Measurements from ENCODE around the gene SEMA6A. TPM values are rescaled to one million over a fixed set of nuclear protein-coding genes. Genes with fewer than 3 reads are reported as not detected.

SEMA6A gene
- total and polyA plus RNA-seq, 2 experiments from 2014 or later = 233 to 400 TPM

DNA sequence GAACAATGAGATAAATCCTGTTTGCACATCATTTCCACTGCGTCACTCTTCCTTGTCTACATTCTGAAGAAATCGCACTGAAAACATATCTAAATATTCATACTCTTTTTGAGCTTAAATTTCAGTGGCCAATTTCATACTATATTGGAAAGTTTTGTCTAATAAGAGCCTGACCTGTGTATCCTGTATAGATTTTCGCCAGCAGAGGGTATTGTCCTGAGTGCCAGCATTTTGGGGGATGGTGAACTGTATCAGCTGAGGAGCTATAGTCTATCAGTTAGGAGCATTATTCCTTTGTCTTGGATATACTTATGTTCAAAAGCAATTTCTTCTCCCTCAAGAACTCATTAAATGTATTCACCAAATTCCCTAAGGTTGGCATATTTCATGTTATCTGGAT is 102.3 kb downstream of the SEMA6A start (continued):
- TF ChIP-seq, protein P1, sequence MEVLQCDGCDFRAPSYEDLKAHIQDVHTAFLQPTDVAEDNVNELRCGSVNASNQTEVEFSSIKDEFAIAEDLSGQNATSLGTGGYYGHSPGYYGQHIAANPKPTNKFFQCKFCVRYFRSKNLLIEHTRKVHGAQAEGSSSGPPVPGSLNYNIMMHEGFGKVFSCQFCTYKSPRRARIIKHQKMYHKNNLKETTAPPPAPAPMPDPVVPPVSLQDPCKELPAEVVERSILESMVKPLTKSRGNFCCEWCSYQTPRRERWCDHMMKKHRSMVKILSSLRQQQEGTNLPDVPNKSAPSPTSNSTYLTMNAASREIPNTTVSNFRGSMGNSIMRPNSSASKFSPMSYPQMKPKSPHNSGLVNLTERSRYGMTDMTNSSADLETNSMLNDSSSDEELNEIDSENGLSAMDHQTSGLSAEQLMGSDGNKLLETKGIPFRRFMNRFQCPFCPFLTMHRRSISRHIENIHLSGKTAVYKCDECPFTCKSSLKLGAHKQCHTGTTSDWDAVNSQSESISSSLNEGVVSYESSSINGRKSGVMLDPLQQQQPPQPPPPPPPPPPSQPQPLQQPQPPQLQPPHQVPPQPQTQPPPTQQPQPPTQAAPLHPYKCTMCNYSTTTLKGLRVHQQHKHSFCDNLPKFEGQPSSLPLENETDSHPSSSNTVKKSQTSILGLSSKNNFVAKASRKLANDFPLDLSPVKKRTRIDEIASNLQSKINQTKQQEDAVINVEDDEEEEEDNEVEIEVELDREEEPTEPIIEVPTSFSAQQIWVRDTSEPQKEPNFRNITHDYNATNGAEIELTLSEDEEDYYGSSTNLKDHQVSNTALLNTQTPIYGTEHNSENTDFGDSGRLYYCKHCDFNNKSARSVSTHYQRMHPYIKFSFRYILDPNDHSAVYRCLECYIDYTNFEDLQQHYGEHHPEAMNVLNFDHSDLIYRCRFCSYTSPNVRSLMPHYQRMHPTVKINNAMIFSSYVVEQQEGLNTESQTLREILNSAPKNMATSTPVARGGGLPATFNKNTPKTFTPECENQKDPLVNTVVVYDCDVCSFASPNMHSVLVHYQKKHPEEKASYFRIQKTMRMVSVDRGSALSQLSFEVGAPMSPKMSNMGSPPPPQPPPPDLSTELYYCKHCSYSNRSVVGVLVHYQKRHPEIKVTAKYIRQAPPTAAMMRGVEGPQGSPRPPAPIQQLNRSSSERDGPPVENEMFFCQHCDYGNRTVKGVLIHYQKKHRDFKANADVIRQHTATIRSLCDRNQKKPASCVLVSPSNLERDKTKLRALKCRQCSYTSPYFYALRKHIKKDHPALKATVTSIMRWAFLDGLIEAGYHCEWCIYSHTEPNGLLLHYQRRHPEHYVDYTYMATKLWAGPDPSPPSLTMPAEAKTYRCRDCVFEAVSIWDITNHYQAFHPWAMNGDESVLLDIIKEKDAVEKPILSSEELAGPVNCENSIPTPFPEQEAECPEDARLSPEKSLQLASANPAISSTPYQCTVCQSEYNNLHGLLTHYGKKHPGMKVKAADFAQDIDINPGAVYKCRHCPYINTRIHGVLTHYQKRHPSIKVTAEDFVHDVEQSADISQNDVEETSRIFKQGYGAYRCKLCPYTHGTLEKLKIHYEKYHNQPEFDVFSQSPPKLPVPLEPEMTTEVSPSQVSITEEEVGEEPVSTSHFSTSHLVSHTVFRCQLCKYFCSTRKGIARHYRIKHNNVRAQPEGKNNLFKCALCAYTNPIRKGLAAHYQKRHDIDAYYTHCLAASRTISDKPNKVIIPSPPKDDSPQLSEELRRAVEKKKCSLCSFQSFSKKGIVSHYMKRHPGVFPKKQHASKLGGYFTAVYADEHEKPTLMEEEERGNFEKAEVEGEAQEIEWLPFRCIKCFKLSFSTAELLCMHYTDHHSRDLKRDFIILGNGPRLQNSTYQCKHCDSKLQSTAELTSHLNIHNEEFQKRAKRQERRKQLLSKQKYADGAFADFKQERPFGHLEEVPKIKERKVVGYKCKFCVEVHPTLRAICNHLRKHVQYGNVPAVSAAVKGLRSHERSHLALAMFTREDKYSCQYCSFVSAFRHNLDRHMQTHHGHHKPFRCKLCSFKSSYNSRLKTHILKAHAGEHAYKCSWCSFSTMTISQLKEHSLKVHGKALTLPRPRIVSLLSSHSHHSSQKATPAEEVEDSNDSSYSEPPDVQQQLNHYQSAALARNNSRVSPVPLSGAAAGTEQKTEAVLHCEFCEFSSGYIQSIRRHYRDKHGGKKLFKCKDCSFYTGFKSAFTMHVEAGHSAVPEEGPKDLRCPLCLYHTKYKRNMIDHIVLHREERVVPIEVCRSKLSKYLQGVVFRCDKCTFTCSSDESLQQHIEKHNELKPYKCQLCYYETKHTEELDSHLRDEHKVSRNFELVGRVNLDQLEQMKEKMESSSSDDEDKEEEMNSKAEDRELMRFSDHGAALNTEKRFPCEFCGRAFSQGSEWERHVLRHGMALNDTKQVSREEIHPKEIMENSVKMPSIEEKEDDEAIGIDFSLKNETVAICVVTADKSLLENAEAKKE (CRISPR knock-in tag; IDR thresholded peaks at IDR 0.05) = no peak
- TF ChIP-seq ZNF331 (CRISPR knock-in tag; IDR thresholded peaks at IDR 0.05; ENCODE audit: low read depth) = no peak

DNA sequence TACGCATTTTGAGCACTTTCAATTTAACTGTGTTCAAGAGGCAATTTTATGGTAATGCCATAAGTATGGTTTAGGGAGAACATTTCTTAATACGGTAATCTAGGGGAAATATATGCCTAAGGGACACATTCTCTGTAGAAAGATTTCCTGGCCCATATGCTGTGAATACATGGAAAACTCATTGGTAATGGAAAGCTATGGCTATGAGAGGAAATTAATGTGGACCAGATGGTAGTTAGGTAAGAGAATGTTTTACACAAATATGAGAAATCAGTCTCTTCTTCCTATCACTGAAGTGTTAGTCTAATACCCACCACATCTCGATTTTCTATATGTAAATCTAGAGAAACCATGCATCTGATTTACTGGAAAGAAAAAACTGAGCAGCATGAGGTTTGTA is 105.0 kb downstream of the SEMA6A start:
- TF ChIP-seq, protein P2, sequence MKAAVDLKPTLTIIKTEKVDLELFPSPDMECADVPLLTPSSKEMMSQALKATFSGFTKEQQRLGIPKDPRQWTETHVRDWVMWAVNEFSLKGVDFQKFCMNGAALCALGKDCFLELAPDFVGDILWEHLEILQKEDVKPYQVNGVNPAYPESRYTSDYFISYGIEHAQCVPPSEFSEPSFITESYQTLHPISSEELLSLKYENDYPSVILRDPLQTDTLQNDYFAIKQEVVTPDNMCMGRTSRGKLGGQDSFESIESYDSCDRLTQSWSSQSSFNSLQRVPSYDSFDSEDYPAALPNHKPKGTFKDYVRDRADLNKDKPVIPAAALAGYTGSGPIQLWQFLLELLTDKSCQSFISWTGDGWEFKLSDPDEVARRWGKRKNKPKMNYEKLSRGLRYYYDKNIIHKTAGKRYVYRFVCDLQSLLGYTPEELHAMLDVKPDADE (IDR thresholded peaks at IDR 0.05) = no peak
- no peak for TF ChIP-seq CREB1 (CRISPR knock-in tag; IDR thresholded peaks at IDR 0.05; ENCODE audit: low read depth)
- no peak for TF ChIP-seq JUNB (IDR thresholded peaks at IDR 0.05; ENCODE audit: unreplicated experiment)
- TF ChIP-seq ZNF331 (CRISPR knock-in tag; IDR thresholded peaks at IDR 0.05; ENCODE audit: low read depth) = no peak
- TF ChIP-seq EZH2 (IDR thresholded peaks at IDR 0.05; ENCODE audit: low read depth, unreplicated experiment) = no peak
- TF ChIP-seq POLR2AphosphoS5 (IDR thresholded peaks at IDR 0.05; ENCODE audit: low read depth) = no peak
- TF ChIP-seq, protein P1 (CRISPR knock-in tag; IDR thresholded peaks at IDR 0.05) = no peak
- Mint-ChIP-seq H3K27me3 (ENCODE audit: insufficient read depth, low read depth, poor library complexity) (peaks cover 7% of the 10 kb centered on the region), H3K27ac (no peak overlapping the region), H3K9me3 (no peaks in the 10 kb centered on the region), H3K36me3 (ENCODE audit: low read depth) (peaks cover 98% of the 10 kb centered on the region), H3K4me3 (no peak overlapping the region), H3K4me1 (no peaks in the 10 kb centered on the region; the same call in 1 of the 3 replicates)
- Histone ChIP-seq H3K27ac (ENCODE audit: low read depth) (no peak overlapping the region), H2AFZ (no peak overlapping the region), H3K79me2 (replicated peaks; ENCODE audit: insufficient read depth) (no peaks in the 10 kb centered on the region), H3F3A (replicated peaks; ENCODE audit: low read depth) (peaks cover 4% of the 10 kb centered on the region), H3K27me3 (ENCODE audit: insufficient read depth) (no peaks in the 10 kb centered on the region), H4K20me1 (replicated peaks; ENCODE audit: insufficient read depth) (peaks cover 21% of the 10 kb centered on the region; the same call in 1 of the 2 replicates), H3K4me3 (no peak overlapping the region), H3K4me1 (ENCODE audit: insufficient read depth) (no peaks in the 10 kb centered on the region), H3K36me3 (ENCODE audit: insufficient read depth) (peaks cover 72% of the 10 kb centered on the region), H3K4me2 (no peak overlapping the region), H3K9me2 (ENCODE audit: insufficient read depth) (no peaks in the 10 kb centered on the region)
- no peak for DNase-seq (ENCODE audit: low spot score)
- no peak for ATAC-seq

Measured in GM23338 (cell line).